Measurements from ENCODE around the gene RIMS1. TPM values are rescaled to one million over a fixed set of nuclear protein-coding genes. Genes with fewer than 3 reads are reported as not detected.

RIMS1 gene
- total and polyA plus RNA-seq, 2 donors, result 0.09 to 0.14 TPM

DNA sequence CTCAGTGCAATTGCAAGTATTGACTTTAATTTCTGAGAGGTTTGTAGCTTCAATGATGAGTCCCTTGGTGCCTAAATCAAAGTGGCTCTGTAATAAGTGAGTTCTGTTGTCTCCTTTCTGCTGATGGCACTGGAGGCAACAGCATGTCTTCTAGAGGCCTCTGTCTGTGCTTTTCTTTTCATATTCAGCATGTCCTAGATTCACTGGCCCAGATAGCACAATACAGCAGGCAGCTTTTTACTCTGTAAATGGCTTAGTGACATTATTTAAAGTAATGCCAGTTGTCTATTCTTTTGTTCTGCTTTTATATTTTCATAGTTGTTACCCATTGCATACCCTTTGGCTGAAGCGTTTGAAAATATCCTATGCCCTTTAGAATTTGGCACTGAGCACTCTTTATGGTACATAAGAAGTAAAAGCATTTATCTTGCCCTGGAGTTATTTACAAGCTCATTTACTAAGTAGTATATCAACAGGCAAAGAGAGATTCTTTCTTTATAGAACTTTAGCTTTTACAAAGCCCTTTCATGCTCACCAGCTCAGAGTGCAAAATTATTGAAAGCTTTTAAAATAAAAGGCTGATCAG lies 464.0 kb downstream of the RIMS1 start:
- 95% methylated on average over 1 of the region's 1 CpG for WGBS
- Histone ChIP-seq H3K27ac (ENCODE audit: low read depth in 1 of 2, low read length in 1 of 2) (no peak overlapping the region), H3K27me3 (ENCODE audit: control insufficient read depth in 2 of 2, insufficient read depth in 1 of 2, low read length in 1 of 2) (no peaks in the 10 kb centered on the region), H3K9me3 (ENCODE audit: control insufficient read depth in 2 of 2, insufficient read depth in 1 of 2, low read length in 1 of 2) (no peaks in the 10 kb centered on the region), H3K4me3 (ENCODE audit: low read length in 2 of 2) (no peak overlapping the region), H3K36me3 (ENCODE audit: control insufficient read depth in 2 of 2, insufficient read depth in 2 of 2, low read length in 1 of 2) (no peaks in the 10 kb centered on the region), H3K4me1 (ENCODE audit: control insufficient read depth in 2 of 2, insufficient read depth in 2 of 2, low read length in 2 of 2) (no peaks in the 10 kb centered on the region)
- DNase-seq (ENCODE audit: low read depth in 6 of 9, low spot score in 9 of 9), result no peak

DNA sequence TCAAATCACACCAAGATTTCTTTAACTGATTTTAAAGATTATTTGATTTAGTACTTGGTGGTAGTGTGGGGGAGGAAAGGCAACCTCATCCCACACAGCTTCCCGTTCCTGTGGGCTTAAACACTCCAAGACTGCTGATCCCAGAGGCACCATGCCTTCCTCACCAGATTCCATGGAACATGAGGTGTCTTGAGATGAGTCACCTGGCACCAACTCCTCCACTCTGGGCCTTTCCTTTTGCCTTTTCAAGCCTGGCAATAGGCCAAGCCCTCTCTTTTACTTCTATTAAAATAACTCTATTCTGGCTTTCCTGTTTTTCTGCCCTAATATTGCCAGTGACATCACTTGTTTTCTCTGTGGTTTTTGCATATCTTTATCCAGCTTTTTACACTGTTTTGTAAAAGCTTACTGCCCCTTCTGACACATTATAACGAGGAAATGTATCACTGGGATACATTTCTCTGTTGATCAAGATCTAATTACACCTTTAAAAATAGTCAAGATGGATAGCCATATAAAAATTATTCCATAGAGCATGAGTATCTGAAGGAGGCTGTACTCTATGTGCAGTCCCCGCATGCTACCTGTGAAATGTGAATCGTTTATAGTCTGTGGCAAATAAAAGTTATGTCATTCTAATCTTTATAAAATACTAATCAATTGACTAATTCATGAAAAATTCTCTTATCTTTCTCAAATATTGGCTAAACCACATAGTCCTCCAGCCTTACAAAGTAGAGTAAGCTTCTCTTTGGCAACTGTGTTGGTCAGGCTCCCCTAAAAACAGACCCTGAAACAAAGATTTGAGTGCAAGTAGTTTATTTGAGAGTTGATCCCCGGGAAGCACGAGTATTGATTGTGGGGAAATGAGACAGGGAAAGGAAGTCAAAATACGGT lies 477.7 kb downstream of the RIMS1 start:
- DNase-seq (ENCODE audit: low read depth in 6 of 9, low spot score in 9 of 9), result no peak
- no peaks in the 10 kb centered on the region for H3K27me3 ChIP-seq (ENCODE audit: control insufficient read depth in 2 of 2, insufficient read depth in 1 of 2, low read length in 1 of 2)
- no peaks in the 10 kb centered on the region for H3K9me3 ChIP-seq (ENCODE audit: control insufficient read depth in 2 of 2, insufficient read depth in 1 of 2, low read length in 1 of 2)

DNA sequence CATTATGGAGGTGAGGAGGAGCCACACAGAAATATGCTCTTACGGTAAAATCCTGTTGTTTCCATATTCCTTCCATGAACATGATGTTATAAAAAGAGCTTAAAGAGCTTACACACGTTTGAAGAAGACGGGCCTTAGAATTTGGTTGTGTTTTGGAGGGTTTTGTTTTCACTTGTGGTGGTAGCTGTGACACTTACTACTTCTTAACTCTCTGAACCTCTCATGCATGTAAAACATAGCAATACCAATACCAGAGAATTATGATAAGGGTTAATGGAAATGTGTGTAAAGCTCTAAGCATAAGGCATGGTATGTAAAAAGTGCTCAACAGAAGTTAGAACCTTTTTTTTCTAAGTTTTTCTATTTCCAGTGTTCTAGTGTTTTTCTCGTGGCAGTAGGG lies 479.4 kb downstream of the RIMS1 start:
- no peaks in the 10 kb centered on the region for H3K9me3 ChIP-seq (ENCODE audit: control insufficient read depth in 2 of 2, insufficient read depth in 1 of 2, low read length in 1 of 2)
- H3K4me3 ChIP-seq (ENCODE audit: low read length in 2 of 2), result no peak overlapping the region
- no peaks in the 10 kb centered on the region for H3K27me3 ChIP-seq (ENCODE audit: control insufficient read depth in 2 of 2, insufficient read depth in 1 of 2, low read length in 1 of 2)
- H3K27ac ChIP-seq (ENCODE audit: low read depth in 1 of 2, low read length in 1 of 2), result no peak overlapping the region
- 93% methylated on average over 4 of the region's 4 CpGs for WGBS
- DNase-seq (ENCODE audit: low read depth in 6 of 9, low spot score in 9 of 9), result no peak
- no peaks in the 10 kb centered on the region for H3K36me3 ChIP-seq (ENCODE audit: control insufficient read depth in 2 of 2, insufficient read depth in 2 of 2, low read length in 1 of 2)
- H3K4me1 ChIP-seq (ENCODE audit: control insufficient read depth in 2 of 2, insufficient read depth in 2 of 2, low read length in 2 of 2), result no peaks in the 10 kb centered on the region

More for the DNA sequence above, 477.7 kb downstream of the RIMS1 start:
- Histone ChIP-seq H3K36me3 (ENCODE audit: control insufficient read depth in 2 of 2, insufficient read depth in 2 of 2, low read length in 1 of 2) (no peaks in the 10 kb centered on the region), H3K27ac (ENCODE audit: low read depth in 1 of 2, low read length in 1 of 2) (no peak overlapping the region), H3K4me1 (ENCODE audit: control insufficient read depth in 2 of 2, insufficient read depth in 2 of 2, low read length in 2 of 2) (no peaks in the 10 kb centered on the region), H3K4me3 (ENCODE audit: low read length in 2 of 2) (no peak overlapping the region)
- 87% methylated on average over 7 of the region's 7 CpGs for WGBS

DNA sequence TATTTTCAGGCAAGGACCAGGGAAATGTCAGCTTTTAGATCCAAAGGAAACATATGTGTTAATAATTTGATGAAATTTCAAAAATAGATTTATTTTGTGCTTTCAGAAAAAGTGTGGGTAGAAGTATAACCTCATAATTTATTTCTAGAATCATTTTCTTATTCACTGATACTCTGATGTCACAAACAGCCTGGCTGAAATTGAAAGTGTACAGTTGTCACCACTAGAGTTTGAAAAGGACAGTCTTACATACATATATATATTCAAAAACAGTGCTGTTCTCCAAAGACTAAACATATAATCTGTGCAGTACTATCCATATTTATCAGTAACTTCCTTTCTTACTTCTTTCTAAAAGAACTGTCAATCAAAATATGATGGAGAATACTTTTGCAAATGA lies 481.1 kb downstream of the RIMS1 start:
- Histone ChIP-seq H3K27me3 (ENCODE audit: control insufficient read depth in 2 of 2, insufficient read depth in 1 of 2, low read length in 1 of 2) (no peaks in the 10 kb centered on the region), H3K27ac (ENCODE audit: low read depth in 1 of 2, low read length in 1 of 2) (no peak overlapping the region), H3K36me3 (ENCODE audit: control insufficient read depth in 2 of 2, insufficient read depth in 2 of 2, low read length in 1 of 2) (no peaks in the 10 kb centered on the region), H3K9me3 (ENCODE audit: control insufficient read depth in 2 of 2, insufficient read depth in 1 of 2, low read length in 1 of 2) (no peaks in the 10 kb centered on the region), H3K4me3 (ENCODE audit: low read length in 2 of 2) (no peak overlapping the region), H3K4me1 (ENCODE audit: control insufficient read depth in 2 of 2, insufficient read depth in 2 of 2, low read length in 2 of 2) (no peaks in the 10 kb centered on the region)
- no peak for DNase-seq (ENCODE audit: low read depth in 6 of 9, low spot score in 9 of 9)

DNA sequence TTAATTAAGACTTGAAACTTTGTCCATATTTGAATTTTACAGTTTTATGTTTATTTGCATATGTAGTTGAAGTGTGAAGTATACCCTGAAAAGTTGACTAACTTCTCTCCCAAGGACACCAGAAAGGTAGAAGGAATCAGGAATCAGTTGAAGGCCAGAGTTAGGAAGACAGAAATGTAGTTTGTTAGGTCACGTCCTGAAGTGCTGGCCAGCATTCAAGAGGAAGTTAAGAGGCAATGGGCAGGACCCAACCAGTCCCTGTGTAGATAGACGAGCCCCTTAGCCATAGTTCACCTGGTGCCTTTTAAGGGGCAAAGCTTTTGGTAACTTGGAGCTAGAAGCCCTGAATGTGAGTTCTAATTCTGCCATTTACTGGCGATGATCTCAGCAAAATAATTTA lies 485.1 kb downstream of the RIMS1 start:
- no peaks in the 10 kb centered on the region for H3K9me3 ChIP-seq (ENCODE audit: control insufficient read depth in 2 of 2, insufficient read depth in 1 of 2, low read length in 1 of 2)
- no peak for DNase-seq (ENCODE audit: low read depth in 6 of 9, low spot score in 9 of 9)
- H3K36me3 ChIP-seq (ENCODE audit: control insufficient read depth in 2 of 2, insufficient read depth in 2 of 2, low read length in 1 of 2), result no peaks in the 10 kb centered on the region
- no peak overlapping the region for H3K4me3 ChIP-seq (ENCODE audit: low read length in 2 of 2)
- H3K4me1 ChIP-seq (ENCODE audit: control insufficient read depth in 2 of 2, insufficient read depth in 2 of 2, low read length in 2 of 2), result no peaks in the 10 kb centered on the region
- H3K27ac ChIP-seq (ENCODE audit: low read depth in 1 of 2, low read length in 1 of 2), result no peak overlapping the region
- WGBS, result 73% methylated on average over 3 of the region's 3 CpGs
- H3K27me3 ChIP-seq (ENCODE audit: control insufficient read depth in 2 of 2, insufficient read depth in 1 of 2, low read length in 1 of 2), result no peaks in the 10 kb centered on the region

DNA sequence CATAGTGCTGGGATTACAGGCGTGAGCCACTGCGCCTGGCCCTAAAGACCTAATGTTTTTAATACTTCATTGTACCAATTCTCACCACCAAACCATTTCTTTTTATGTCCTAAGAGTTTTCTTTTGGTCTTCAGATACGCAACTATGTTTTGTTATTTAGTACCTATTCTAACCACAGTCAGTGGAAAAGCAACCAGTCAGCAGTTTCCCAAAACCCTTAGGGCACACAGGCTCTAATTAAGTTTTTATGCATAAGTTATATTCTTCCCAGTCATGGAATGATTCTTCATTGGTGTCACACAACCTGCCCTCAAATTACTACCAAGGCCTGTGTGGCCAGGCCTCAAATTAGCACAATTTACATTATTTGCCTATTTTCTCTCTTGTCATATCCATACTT lies 487.8 kb downstream of the RIMS1 start:
- WGBS, result 96% methylated on average over 3 of the region's 3 CpGs
- Histone ChIP-seq H3K27ac (ENCODE audit: low read depth in 1 of 2, low read length in 1 of 2) (no peak overlapping the region), H3K27me3 (ENCODE audit: control insufficient read depth in 2 of 2, insufficient read depth in 1 of 2, low read length in 1 of 2) (no peaks in the 10 kb centered on the region), H3K4me1 (ENCODE audit: control insufficient read depth in 2 of 2, insufficient read depth in 2 of 2, low read length in 2 of 2) (no peaks in the 10 kb centered on the region), H3K36me3 (ENCODE audit: control insufficient read depth in 2 of 2, insufficient read depth in 2 of 2, low read length in 1 of 2) (no peaks in the 10 kb centered on the region), H3K4me3 (ENCODE audit: low read length in 2 of 2) (no peak overlapping the region), H3K9me3 (ENCODE audit: control insufficient read depth in 2 of 2, insufficient read depth in 1 of 2, low read length in 1 of 2) (no peaks in the 10 kb centered on the region)
- DNase-seq (ENCODE audit: low read depth in 6 of 9, low spot score in 9 of 9), result no peak

DNA sequence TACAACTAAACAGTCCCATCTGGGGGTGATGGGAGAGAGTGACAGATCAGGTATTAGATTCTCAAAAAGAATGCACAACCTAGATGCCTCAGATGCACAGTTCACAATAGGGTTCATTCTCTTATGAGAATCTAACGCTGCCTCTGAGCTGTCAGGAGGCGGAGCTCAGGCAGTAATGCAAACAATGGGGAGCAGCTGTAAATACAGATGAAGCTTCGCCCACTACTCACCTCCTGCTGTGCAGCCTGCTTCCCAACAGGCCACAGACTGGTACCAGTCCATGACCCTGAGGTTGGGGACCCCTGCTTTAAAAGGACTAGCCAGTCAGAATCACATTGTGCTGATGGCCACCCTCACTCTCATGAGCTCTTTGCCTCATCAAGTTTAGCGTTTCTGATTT lies 488.5 kb downstream of the RIMS1 start:
- Histone ChIP-seq H3K4me3 (ENCODE audit: low read length in 2 of 2) (no peak overlapping the region), H3K9me3 (ENCODE audit: control insufficient read depth in 2 of 2, insufficient read depth in 1 of 2, low read length in 1 of 2) (no peaks in the 10 kb centered on the region), H3K4me1 (ENCODE audit: control insufficient read depth in 2 of 2, insufficient read depth in 2 of 2, low read length in 2 of 2) (no peaks in the 10 kb centered on the region), H3K27ac (ENCODE audit: low read depth in 1 of 2, low read length in 1 of 2) (no peak overlapping the region), H3K27me3 (ENCODE audit: control insufficient read depth in 2 of 2, insufficient read depth in 1 of 2, low read length in 1 of 2) (no peaks in the 10 kb centered on the region), H3K36me3 (ENCODE audit: control insufficient read depth in 2 of 2, insufficient read depth in 2 of 2, low read length in 1 of 2) (no peaks in the 10 kb centered on the region)
- WGBS, result 86% methylated on average over 4 of the region's 4 CpGs
- DNase-seq (ENCODE audit: low read depth in 6 of 9, low spot score in 9 of 9), result no peak

DNA sequence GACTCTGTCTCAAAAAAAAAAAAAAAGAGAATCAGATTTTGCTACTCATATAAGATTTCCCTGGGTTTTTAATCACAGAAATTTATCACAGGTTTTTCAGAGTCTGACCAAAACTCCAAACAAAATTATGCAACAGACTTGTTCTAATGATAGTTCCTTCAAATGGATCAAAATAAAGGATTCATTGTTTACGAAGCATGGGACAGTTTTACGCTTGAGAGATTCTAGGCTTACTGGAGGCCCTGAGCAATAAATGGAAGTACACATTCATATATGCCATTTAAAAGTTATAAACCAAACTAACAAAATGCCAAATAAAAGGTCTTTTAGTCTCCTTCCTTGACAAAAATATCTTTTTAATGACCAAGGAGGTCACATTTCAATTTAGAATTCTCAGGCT lies 490.4 kb downstream of the RIMS1 start:
- H3K4me1 ChIP-seq (ENCODE audit: control insufficient read depth in 2 of 2, insufficient read depth in 2 of 2, low read length in 2 of 2), result no peaks in the 10 kb centered on the region
- WGBS, result 96% methylated on average over 2 of the region's 2 CpGs

DNA sequence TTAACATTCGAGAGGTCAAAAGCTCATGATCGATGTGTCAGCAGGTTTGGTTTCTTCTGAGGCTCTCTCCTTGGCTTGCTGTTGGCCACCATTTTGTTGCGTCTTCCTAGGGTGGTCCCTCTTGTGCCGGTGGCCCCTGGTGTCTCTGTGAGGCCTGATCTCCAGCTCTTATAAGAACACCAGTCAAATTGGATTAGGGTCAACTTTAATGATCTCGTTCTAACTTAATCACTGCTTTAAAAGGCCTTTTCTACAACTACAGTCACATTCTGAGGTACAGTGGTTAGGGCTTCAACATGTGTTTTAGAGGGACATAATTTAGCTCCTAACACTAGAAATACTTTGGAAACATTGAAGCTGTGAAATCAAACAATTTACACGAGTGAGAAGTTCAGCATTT lies 494.7 kb downstream of the RIMS1 start:
- H3K4me1 ChIP-seq (ENCODE audit: control insufficient read depth in 2 of 2, insufficient read depth in 2 of 2, low read length in 2 of 2), result no peaks in the 10 kb centered on the region
- WGBS, result 86% methylated on average over 6 of the region's 6 CpGs
- no peak overlapping the region for H3K27ac ChIP-seq (ENCODE audit: low read depth in 1 of 2, low read length in 1 of 2)
- no peaks in the 10 kb centered on the region for H3K9me3 ChIP-seq (ENCODE audit: control insufficient read depth in 2 of 2, insufficient read depth in 1 of 2, low read length in 1 of 2)
- H3K4me3 ChIP-seq (ENCODE audit: low read length in 2 of 2), result no peak overlapping the region
- no peaks in the 10 kb centered on the region for H3K36me3 ChIP-seq (ENCODE audit: control insufficient read depth in 2 of 2, insufficient read depth in 2 of 2, low read length in 1 of 2)
- H3K27me3 ChIP-seq (ENCODE audit: control insufficient read depth in 2 of 2, insufficient read depth in 1 of 2, low read length in 1 of 2), result no peaks in the 10 kb centered on the region
- DNase-seq (ENCODE audit: low read depth in 6 of 9, low spot score in 9 of 9), result no peak

More for the DNA sequence above, 490.4 kb downstream of the RIMS1 start:
- no peaks in the 10 kb centered on the region for H3K27me3 ChIP-seq (ENCODE audit: control insufficient read depth in 2 of 2, insufficient read depth in 1 of 2, low read length in 1 of 2)
- H3K36me3 ChIP-seq (ENCODE audit: control insufficient read depth in 2 of 2, insufficient read depth in 2 of 2, low read length in 1 of 2), result no peaks in the 10 kb centered on the region
- no peak overlapping the region for H3K27ac ChIP-seq (ENCODE audit: low read depth in 1 of 2, low read length in 1 of 2)
- H3K4me3 ChIP-seq (ENCODE audit: low read length in 2 of 2), result no peak overlapping the region
- H3K9me3 ChIP-seq (ENCODE audit: control insufficient read depth in 2 of 2, insufficient read depth in 1 of 2, low read length in 1 of 2), result no peaks in the 10 kb centered on the region
- no peak for DNase-seq (ENCODE audit: low read depth in 6 of 9, low spot score in 9 of 9)

Measured in thymus (tissue), 11 donors.